Liver (tissue), 2 donors: ENCODE results near the gene NEFH.

Experiments
- TF ChIP-seq, protein P1 (sequence below): fragments of 150-350 bp; IDR thresholded peaks from 2 replicates; pipeline ENCODE4 v1.5.1; 2017; ENCODE audit warnings: improper control_type of control experiment, low read depth, low read length; ENCODE audit not compliant: missing input control
- TF ChIP-seq, protein P2 (sequence below): IDR thresholded peaks from 2 replicates; pipeline ENCODE4 v1.6.1; 2016; ENCODE audit warnings: antibody characterized with exemption
- TF ChIP-seq, protein P3 (sequence below): IDR thresholded peaks from 2 replicates; pipeline ENCODE4 v1.6.1; 2016; ENCODE audit warnings: antibody characterized with exemption, mild to moderate bottlenecking
- donor health status: healthy.

DNA sequence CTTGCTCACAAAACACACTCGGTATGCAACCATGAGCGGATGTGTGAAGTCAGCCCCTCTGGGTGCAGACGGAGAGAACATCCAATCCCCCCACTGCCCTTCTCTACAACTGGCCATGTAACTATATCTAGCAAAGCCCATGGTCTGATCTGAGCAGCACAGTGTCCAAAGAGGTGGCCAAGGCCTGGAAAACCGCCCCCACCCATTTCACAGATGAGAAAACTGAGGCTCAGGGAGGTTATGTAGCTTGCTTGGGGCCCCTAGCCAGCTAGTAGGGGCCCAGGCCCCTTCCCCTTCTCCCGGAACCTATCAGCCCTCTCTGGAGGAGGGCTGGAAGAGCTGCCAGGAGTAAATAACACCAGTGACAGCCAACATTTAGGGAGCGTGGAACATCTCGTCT is 15.4 kb upstream of the NEFH start:
- TF ChIP-seq, protein P1, sequence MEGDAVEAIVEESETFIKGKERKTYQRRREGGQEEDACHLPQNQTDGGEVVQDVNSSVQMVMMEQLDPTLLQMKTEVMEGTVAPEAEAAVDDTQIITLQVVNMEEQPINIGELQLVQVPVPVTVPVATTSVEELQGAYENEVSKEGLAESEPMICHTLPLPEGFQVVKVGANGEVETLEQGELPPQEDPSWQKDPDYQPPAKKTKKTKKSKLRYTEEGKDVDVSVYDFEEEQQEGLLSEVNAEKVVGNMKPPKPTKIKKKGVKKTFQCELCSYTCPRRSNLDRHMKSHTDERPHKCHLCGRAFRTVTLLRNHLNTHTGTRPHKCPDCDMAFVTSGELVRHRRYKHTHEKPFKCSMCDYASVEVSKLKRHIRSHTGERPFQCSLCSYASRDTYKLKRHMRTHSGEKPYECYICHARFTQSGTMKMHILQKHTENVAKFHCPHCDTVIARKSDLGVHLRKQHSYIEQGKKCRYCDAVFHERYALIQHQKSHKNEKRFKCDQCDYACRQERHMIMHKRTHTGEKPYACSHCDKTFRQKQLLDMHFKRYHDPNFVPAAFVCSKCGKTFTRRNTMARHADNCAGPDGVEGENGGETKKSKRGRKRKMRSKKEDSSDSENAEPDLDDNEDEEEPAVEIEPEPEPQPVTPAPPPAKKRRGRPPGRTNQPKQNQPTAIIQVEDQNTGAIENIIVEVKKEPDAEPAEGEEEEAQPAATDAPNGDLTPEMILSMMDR, result no peak
- TF ChIP-seq, protein P2, sequence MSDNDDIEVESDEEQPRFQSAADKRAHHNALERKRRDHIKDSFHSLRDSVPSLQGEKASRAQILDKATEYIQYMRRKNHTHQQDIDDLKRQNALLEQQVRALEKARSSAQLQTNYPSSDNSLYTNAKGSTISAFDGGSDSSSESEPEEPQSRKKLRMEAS, result no peak
- TF ChIP-seq, protein P3, sequence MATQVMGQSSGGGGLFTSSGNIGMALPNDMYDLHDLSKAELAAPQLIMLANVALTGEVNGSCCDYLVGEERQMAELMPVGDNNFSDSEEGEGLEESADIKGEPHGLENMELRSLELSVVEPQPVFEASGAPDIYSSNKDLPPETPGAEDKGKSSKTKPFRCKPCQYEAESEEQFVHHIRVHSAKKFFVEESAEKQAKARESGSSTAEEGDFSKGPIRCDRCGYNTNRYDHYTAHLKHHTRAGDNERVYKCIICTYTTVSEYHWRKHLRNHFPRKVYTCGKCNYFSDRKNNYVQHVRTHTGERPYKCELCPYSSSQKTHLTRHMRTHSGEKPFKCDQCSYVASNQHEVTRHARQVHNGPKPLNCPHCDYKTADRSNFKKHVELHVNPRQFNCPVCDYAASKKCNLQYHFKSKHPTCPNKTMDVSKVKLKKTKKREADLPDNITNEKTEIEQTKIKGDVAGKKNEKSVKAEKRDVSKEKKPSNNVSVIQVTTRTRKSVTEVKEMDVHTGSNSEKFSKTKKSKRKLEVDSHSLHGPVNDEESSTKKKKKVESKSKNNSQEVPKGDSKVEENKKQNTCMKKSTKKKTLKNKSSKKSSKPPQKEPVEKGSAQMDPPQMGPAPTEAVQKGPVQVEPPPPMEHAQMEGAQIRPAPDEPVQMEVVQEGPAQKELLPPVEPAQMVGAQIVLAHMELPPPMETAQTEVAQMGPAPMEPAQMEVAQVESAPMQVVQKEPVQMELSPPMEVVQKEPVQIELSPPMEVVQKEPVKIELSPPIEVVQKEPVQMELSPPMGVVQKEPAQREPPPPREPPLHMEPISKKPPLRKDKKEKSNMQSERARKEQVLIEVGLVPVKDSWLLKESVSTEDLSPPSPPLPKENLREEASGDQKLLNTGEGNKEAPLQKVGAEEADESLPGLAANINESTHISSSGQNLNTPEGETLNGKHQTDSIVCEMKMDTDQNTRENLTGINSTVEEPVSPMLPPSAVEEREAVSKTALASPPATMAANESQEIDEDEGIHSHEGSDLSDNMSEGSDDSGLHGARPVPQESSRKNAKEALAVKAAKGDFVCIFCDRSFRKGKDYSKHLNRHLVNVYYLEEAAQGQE, result no peak
